NCI-H1436 treated with DMSO at 0.1 percent for 48 hours (cell line): Measurements from ENCODE around the gene MTMR12.
"Not testable (repeated sequence)": the region's sequence is repeated elsewhere in the genome, so short reads cannot be mapped to it uniquely, and the experiment has no call there.

ENCODE experiments used
- DNase-seq: peaks from one replicate; lab custom pipeline; 2025; lab: John Stamatoyannopoulos, UW

MTMR12 gene

DNA sequence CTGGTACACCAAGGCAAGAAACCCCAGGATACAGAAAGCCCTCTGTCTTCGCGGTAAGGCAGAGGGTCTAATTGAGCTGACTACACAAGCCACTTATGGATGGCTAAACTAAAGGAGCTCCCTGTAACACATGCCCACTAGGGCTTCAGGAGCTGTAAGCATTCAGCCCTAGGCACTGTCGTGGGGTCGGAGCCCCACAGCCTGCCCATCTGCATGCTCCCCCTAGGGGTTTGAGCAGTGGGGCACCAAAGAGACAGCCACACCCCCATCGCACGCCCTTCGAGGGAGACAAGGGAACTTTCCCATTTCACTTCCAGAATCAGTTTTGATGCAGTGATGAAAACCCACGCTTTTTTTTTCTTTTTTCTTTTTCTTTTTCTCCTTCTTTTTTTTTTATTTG lies 11.0 kb upstream of the MTMR12 start:
- no peak for DNase-seq

DNA sequence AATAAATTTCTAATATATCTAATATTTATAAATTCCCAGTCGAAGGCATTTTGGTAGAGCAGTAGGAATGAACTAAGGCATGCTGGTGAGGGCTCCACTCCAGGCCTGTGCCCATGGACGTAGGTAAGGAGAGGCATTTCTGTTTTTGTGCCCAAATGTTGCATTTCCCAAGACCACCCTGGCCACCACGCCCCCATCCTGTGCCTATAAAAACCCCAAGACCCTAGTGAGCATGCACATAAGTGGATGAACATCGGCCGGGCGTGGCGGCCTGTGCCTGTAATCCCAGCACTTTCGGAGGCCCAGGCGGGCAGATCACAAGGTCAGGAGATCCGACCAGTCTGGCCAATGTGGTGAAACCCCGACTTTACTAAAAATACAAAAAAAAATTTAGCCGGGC lies 10.1 kb upstream of the MTMR12 start:
- DNase-seq, result no peak

DNA sequence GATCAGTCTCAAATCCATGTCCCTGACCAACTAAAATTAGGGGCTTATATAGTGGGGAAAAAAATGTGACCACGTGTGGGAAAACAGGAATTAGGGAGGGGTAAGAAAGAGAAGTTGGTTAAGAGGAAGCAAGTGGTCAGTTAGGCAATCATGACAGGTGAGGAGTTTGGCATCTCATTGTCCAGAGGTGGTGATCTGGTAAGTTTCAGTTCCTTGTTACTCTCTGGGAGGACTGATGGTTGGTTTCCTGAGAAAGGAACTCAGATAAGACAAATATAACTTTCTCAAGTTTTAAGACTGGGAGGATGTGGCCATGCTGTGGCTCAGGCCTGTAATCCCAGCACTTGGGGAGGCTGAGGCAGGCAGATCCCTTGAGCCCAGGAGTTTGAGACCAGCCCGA lies 9.0 kb upstream of the MTMR12 start:
- DNase-seq, result not testable (repeated sequence)

DNA sequence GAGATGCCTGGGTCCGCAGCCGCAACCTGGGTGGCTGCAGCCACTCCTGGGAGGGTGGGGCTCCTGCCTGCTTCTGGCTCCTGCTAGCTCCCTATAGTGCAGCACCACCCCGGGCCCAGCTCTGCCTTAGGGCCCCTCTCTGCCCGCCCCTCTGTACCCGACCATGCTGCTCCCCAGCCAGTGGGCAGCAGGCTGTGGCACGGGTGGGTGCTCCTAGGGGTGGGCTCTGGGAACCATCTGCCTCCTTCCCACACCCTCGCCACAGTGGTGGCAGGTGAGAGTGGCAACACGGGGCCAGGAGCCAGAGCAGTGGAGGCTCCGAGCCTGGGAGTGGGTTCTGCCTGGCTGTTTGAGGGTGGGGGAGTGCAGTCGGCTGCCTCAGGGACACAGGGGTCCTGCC lies 7.8 kb upstream of the MTMR12 start:
- DNase-seq, result no peak

DNA sequence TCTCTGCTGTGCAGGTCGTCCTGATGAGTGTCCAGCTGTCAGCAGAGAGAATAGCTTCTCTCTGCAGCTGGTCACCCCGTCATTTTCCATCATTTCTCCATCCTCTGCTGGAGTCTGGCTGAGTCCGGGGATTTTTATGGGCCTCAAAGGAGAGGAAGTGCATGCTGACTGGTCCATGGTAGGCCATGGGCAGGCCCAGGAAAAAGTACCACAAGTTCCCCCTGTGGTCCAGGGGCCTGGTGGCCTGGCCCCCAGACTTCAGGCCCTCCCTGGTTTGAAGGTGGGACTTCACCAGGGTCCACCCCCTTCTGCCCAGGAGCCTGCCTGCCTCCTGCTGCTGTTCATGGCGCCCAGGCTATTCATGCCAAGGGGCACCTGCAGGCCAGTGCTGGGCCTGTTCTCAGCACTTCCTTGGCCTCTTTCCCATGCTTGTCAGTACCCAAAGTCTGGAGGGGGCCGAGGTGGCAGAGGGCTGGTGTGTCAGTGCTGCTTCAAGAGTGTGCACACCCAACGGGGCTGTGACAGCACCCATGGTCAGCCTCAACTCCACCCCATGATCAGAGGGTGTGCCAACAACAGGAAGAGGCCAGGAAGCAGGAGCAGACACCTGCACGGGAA lies 7.3 kb upstream of the MTMR12 start:
- no peak for DNase-seq

DNA sequence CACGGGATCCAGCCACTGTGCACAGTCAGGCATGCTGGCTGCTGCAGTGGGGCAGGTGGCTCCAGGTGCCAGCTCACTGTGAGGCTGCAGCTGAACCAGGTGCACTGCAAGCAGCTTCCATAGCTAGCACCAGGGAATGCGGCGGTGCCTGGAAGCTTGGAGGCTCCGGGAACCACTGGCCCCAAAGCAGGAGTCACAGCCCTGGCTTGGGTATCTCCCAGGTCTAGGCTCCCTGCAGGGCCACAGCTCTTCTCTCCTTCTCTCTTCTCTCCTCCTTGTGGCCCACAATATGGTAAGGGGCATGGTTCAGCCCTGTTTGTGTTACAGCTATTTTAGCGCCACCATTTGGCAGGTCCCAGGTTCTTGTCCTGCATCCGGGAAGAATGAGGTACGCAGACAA lies 6.7 kb upstream of the MTMR12 start:
- DNase-seq, result no peak

DNA sequence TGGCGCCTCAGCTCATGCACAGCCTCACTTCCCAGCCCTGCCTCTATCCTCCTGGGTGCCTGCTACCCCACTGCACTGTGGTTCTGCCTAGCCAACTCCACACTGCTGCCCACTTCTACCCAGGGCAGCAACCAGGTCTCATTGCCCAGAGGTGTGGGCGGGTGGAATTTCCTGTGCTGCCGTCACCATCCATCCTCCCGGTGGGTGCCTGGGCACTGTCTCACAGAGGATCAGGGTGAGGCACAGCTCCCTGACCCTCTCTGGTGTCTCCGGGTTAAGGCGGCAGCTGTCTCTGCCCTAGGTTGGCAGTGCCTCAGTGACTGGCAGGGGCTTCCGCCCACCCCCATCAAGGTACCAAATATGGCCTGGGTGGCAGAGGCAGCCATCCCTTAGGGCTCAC lies 4.3 kb upstream of the MTMR12 start:
- DNase-seq, result no peak

DNA sequence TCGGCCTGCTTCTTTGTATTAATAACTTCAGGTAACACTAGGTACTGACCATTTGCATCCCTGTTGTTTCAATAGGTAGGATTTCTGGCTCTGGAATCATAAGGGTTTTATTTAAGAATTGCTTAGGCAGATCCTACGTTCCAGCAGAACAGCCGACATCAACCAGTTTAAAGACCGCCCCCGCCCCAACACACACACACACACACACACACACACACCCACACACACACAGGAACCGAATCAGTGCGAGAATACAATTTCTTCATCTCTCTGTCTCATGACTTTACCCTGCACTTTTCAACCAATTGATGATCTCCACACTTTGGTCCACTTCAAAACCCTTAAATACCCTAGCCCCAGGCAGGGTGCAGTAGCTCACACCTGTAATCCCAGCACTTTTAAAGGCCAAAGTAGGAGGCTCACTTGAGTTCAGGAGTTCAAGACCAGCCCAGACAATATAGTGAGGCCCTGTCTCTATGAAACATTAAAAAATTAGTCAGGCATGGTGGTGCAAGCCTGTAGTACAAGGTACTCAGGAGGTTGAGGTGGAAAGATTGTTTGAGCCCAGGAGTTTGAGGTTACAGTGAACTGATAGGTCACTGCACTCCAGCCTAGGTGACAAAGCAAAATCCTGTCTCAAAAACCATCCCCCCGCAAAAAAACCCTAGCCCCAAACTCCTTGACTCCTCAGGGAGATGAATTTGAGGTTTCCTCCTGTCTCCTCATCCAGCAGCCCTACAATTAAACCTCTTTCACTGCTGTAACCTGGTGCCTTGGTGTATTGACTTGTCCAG lies 2.7 kb upstream of the MTMR12 start:
- DNase-seq, result no peak

DNA sequence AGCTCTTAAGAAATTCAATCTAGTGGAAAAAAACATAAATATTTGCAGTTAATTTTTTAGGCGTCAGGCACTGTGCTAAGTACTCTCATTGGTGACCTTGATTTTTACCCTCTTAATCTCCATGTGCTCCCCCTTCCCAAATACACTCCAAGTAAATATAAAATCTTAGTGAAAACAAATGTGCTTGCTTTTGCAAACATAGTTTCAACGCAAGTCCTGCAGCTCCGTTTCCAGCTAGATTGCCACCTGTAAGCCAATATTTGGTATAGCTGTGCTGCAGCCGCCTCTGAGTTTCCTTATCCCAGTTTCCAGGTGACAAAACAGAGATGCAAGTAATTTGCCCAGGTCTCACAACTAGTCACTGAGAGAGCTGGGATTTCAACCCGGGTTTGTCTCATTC lies 1.9 kb upstream of the MTMR12 start:
- DNase-seq, result no peak

DNA sequence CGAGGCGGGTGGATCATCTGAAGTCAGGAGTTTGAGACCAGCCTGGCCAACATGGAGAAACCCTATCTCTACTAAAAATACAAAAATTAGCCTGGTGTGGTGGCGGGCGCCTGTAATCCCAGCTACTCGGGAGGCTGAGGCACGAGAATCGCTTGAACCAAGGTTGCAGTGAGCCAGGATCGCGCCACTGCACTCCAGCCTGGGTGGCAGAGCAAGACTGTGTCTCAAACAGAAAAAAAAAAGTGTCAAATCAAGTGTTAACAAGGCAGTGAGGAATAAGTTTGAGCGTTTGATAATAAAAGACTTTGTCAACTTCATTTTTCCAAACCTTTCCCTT lies 1.4 kb upstream of the MTMR12 start:
- DNase-seq, result not testable (repeated sequence)

DNA sequence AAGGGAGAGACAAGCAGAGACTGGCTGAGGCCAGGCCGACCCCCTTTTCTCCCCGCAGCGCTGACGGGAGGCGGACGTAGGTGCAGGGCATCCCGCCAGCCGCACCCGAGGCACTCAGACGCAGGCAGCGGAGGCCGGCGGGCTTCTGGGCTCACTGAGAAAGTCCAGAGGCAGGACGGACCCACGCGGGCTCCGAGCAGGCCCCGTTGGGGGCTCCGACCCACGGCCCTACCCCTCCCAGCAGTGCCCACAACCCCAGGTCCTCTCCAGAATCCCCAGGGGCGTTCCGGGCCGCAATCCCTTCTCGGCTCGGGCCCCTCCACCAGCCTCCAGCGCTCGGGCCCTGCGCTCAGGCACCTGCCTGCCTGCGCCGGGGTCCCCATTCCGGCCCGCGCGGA lies 543 bp downstream of the MTMR12 start:
- no peak for DNase-seq

DNA sequence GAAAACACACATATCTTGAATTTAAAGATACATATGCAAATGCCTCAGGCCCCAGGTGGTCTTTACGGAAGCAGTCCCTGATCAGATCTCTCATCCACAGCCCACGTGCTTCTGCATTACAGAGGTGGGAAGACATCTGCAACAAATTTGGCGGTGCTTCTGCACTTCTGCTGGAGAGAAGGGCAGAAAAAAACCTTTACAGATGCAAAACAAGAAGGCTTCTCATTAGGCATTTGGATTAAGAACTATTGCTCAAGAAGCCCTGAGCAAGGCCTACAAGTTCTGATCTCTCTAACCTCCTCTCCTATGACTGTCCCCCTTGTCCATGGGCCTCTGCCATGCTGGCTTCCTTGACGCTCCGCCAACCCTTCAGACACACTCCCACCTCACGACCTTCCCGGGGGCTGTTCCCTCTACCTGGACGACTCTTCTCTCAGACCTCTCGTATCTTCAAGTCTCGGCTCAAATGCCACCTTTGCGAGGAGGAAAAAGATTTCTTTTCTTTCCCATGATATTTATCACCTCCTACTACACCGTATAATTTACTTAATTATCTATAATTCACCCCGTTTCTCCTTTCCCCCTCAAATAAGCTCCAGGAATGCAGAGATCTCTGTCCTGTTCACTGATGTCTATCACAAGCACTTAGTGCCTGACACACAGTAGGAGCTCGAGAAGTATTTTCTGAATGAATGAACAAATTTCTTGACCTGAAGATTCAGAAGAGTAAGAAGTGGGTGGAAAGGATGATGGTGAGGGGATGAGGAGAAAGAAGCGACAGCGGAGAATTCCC lies 1.1 kb downstream of the MTMR12 start:
- no peak for DNase-seq

DNA sequence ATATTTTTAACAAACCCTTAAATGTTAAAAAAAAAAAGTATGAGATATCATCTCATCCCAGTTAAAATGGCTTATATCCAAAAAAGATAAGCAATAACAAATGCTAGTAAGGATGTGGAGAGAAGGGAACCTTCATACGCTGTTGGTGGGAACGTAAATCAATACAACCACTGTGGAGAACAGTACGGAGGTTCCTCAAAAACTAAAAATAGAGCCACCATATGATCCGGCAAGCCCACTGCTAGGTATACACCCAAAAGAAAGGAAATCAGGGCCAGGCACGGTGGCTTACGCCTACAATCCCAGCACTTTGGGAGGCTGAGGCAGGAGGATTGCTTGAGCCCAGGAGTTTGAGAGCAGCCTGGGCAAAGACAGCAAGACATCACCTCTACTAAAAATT lies 3.0 kb downstream of the MTMR12 start:
- DNase-seq, result no peak

DNA sequence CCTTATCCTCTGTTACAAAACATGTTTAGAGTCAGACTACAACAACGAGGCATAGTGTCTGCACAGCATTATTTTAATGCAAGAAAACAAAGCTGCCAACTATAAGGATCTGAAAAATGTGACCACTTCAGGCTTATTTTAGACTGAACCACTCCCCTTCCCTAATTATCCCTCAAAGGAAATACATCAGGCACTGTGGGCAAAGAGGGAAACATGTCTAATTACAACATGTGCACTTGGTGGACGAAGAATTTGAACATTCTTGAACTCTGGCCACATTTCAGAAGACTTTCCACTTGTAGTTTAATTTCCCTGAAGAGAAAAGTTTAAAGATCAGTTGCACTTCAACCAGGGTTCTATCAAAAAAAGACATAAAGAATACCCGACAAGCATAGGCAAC lies 3.8 kb downstream of the MTMR12 start:
- DNase-seq, result no peak

DNA sequence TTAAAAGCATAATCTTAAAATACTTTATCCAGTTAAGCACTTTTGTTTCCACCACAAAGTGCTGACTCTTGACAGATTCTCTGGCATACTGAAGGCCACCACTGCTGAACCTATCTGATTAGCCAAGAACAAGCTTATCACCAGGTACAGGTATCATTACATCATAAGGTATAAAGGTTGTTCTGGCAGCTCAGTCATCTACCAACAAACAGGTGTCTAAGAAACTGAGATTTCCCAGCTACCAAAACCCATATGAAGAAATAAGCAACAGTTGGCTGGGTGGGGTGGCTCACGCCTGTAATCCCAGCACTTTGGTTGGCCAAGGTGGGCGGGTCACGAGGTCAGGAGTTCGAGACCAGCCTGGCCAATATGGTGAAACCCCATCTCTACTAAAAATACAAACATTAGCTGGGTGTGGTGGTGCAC lies 5.0 kb downstream of the MTMR12 start:
- no peak for DNase-seq

DNA sequence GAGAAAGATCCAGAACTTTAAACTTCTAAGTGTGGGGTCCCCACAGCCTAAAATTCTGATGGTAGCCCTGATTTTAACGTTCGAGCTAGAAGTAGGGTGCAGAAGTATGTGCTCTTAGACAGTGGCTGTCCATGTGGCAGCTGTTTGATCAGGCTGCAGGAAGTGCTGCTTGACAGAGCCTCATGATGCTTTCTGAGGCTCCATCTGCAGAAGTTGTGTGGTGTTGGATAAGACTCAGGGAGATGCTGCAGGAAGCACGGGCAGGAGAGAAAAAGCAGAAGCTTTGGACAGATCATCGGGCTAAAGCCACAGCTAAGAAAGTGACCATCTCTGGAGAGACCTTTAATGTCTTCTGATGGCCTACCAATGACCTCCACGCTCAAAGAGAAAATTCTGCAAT lies 8.1 kb downstream of the MTMR12 start:
- DNase-seq, result no peak

DNA sequence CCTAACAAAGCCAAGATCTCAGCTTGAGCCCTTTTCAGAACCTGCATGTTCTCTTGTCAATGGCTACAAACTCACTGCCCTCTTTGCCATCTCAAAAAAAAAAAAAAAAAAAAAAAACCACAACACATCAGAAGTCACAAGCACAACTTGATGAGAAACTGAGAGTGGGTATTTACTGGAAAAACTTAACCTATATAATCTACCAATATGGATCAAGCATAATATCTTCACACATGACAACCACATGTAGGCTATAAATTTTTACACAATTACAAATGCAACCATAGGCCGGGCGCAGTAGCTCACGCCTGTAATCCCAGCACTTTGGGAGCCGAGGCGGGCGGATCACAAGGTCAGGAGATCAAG lies 9.0 kb downstream of the MTMR12 start:
- no peak for DNase-seq

DNA sequence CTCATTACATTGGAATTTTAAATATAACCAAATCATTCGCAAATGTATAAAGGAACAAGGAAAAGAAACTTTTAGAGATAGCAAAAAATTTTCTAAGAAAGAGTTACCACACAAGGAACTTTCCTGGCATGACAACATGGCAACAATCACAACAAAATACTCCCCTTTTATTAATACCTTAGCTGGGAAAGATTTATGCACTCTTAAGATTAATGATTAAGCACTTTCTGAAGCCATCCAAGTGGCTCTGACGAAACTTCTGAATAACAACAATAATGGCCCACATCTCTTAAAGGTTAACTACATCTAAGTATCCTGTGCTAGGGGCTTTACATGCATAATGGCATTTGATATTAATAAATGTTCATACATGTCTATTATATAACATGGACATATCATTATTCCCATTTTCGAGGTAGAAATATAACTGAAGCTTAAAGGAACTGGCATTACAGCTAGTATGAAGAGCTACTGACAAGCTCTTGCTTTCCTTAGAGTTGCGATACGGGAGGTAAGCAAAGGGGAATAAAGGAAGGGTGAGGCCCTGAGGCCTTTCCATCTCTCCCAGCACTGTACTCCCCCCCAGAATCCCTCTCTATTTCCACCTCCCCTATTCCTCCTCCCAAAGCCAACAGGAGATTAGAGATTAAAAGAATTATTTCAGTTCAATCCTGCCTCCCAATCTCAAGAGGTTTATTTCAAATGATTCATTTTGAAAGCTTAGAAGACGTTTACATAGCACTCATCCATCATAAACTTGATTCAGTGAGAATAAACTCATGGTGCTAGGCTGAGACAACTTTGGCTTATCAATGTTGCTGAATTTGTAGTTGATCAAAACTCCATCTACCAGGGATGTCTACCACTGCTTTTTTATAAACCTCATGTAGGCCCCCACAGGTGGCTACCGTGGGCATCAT lies 9.6 kb downstream of the MTMR12 start:
- no peak for DNase-seq

DNA sequence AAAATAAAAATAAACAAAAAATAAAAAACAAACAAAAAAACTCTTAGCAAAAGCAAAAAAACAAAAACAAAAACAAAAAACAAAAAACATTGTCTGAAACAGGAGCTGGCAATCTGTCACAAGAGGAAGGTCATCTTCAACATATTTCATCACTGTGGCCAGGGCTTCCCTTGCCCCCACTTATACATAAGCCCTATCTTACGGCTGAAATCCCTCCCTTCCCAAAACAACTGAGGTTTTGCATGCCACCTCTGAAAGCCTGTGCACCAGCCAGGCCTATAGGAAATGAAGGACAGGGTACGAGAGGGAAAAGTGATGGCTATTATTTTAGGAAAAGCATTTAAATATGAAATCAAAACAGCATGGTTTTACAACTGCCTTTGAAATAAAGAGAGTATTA lies 10.8 kb downstream of the MTMR12 start:
- DNase-seq, result no peak

DNA sequence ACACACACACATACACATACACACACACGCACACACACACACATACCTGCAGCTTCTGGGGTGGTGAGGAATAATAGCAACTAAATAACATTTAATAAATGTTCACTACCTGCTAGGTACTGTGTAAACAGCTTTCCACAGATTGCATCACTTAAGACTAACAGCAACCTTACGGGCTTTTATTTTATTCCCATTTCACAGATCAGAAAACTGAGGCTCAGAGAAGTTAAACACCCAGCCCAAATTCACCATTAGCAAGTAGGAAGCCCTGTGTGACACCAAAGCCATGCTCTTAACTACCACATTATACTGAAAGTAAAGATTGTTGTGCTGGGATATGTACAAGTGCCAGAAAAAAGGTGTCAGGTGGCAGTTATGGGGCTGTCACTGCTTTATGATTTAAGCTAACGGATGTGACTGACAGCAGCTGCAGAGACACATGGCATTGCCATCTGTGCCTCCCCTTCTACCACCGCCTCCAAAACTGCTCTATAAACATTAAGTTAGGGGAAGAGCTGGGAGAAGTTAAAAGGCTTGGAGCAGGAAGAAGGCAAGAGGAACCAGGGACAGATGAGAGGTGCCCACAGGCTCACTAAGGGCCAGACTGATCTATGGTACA lies 13.6 kb downstream of the MTMR12 start:
- DNase-seq, result no peak

DNA sequence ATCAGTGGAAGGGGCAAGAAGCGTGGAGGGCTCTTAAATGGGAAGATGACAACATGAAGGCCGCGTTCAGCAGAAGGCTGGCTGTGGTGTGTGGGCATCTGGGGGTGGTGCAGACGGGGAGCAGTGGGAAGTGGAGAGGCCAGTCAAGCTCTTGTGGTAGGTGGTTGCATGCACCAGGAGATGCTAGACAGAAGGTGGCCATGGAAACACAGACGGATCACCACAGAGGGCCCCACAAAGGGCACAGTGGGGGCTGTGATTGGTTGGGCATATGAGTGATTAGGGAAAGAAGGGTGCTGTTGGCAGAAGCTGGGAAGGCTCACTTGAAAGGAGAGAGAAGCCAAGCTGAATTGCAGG lies 14.7 kb downstream of the MTMR12 start:
- DNase-seq, result no peak
